K562 (cell line): ENCODE results near the gene OTOG. TPM values are rescaled to one million over a fixed set of nuclear protein-coding genes. Genes with fewer than 3 reads are reported as not detected.

Source experiments
- ATAC-seq: fragments of 200-7000 bp; cut with Tn5 transposase; 3 replicates; pipeline ENCODE4 v1.9.1; 2020; ENCODE audit warnings: moderate library complexity
- BruUV-seq: library from RNA; stranded (reverse); fragments of 400-500 nt; replicated peaks from 2 replicates; lab custom pipeline; 2021; lab: Mats Ljungman, UMichigan
- CTCF ChIA-PET: fragments of 300-600 bp; formaldehyde crosslinking; extraction: SDS; loops from one replicate; lab custom pipeline; 2021; ENCODE audit warnings: low intra/inter-chr PET ratio; lab: Yijun Ruan, JAX
- POLR2A ChIA-PET: fragments of 300-600, 350-650 bp; sonication (Branson Sonifier 250); formaldehyde crosslinking; extraction: SDS; loops from one replicate; lab custom pipeline; 2021; ENCODE audit warnings: antibody characterized with exemption, inconsistent platforms; lab: Yijun Ruan, JAX
- DNase-seq, 4 experiments: peaks; one replicate each; pipeline versions ENCODE4 v3.0.0 to v3.0.0-alpha.2; 2011 to 2018; ENCODE audit warnings: low spot score in 3 of 4, mixed read lengths in 3 of 4; ENCODE audit errors: extremely low read depth in 1 of 4
- FAIRE-seq: peaks from 2 replicates; lab custom pipeline; 2011; peaks lifted over from hg19 to GRCh38; lab: Jason Lieb, UNC
- H2AFZ ChIP-seq: 2 replicates; pipeline ENCODE4 v1.6.0; 2011; ENCODE audit warnings: low read depth, low read length, control low read depth, inconsistent platforms
- H3K27ac ChIP-seq: fragments of 200-600 bp; 3 replicates; pipeline ENCODE4 v1.8.0; 2011; ENCODE audit warnings: low read depth, mild to moderate bottlenecking, control low read depth, inconsistent platforms, low read length, moderate library complexity, mixed read lengths; ENCODE audit errors: extremely low read depth
- H3K27me3 ChIP-seq, 2 experiments: fragments of 300-600 bp in 1 of 2; 2 replicates in 1 of 2; 3 replicates in 1 of 2; pipeline versions ENCODE4 v1.6.0 to v1.8.0; 2011; ENCODE audit warnings: inconsistent platforms in 2 of 2, low read length in 2 of 2, mild to moderate bottlenecking in 1 of 2, mixed read lengths in 1 of 2, moderate library complexity in 1 of 2; ENCODE audit not compliant: control insufficient read depth in 2 of 2, insufficient read depth in 2 of 2
- H3K36me3 ChIP-seq: fragments of 300-600 bp; 3 replicates; pipeline ENCODE4 v1.8.0; 2011; ENCODE audit warnings: mild to moderate bottlenecking, low read length, inconsistent platforms; ENCODE audit not compliant: control insufficient read depth, insufficient read depth
- H3K4me1 ChIP-seq, 2 experiments: fragments of 200-600 bp in 1 of 2; replicated peaks in 1 of 2; 2 replicates in 1 of 2; 3 replicates in 1 of 2; pipeline versions ENCODE4 v1.5.1 to v1.8.0; 2011; ENCODE audit warnings: inconsistent platforms in 2 of 2, low read length in 2 of 2, mild to moderate bottlenecking in 1 of 2, mixed read lengths in 1 of 2, moderate library complexity in 1 of 2; ENCODE audit not compliant: control insufficient read depth in 2 of 2, insufficient read depth in 2 of 2
- H3K4me2 ChIP-seq: 2 replicates; pipeline ENCODE4 v1.6.1; 2011; ENCODE audit warnings: low read length, control low read depth, inconsistent platforms, mixed read lengths; ENCODE audit not compliant: insufficient read depth
- H3K4me3 ChIP-seq: fragments of 200-600 bp; sonication (generic), shearing (Covaris generic); 2 replicates; pipeline ENCODE4 v1.5.1; 2016; ENCODE audit warnings: control low read depth, inconsistent platforms
- H3K79me2 ChIP-seq: fragments of 200-600 bp; 3 replicates; pipeline ENCODE4 v1.8.0; 2011; ENCODE audit warnings: low read length, inconsistent platforms; ENCODE audit not compliant: control insufficient read depth, insufficient read depth
- H3K9ac ChIP-seq, 2 experiments: 2 replicates each; pipeline versions ENCODE4 v1.6.0 to v1.6.1; 2011; ENCODE audit warnings: low read depth in 2 of 2, low read length in 2 of 2, control low read depth in 1 of 2, inconsistent platforms in 1 of 2, mild to moderate bottlenecking in 1 of 2, mixed read lengths in 1 of 2; ENCODE audit not compliant: insufficient read depth in 1 of 2
- H3K9me1 ChIP-seq: one replicate; pipeline ENCODE4 v1.6.0; 2011; ENCODE audit warnings: inconsistent platforms, mild to moderate bottlenecking, low read length, moderate library complexity; ENCODE audit not compliant: control insufficient read depth, insufficient read depth
- H3K9me3 ChIP-seq: replicated peaks from 2 replicates; pipeline ENCODE4 v1.5.1; 2011; ENCODE audit warnings: low read depth, low read length, inconsistent platforms; ENCODE audit not compliant: control insufficient read depth, insufficient read depth
- H4K20me1 ChIP-seq: replicated peaks from 2 replicates; pipeline ENCODE4 v1.6.1; 2011; ENCODE audit warnings: low read length, inconsistent platforms, mixed read lengths; ENCODE audit not compliant: control insufficient read depth, insufficient read depth
- ARNT ChIP-seq, 2 experiments: fragments of 450-650 bp; IDR thresholded peaks; 2 replicates each; pipeline ENCODE4 v1.6.1; 2016; ENCODE audit warnings: mild to moderate bottlenecking in 1 of 2
- GTF2E2 ChIP-seq: fragments of 200-800 bp; sonication (Bioruptor generic); IDR thresholded peaks from 2 replicates; pipeline ENCODE4 v1.6.1; 2016; ENCODE audit warnings: missing genetic modification characterization, missing compliant biosample characterization
- JUND ChIP-seq, 2 experiments: IDR thresholded peaks; 2 replicates in 1 of 2; 3 replicates in 1 of 2; pipeline ENCODE4 v1.6.1; 2011; ENCODE audit warnings: borderline replicate concordance in 2 of 2, low read depth in 2 of 2, low read length in 2 of 2, improper control_type of control experiment in 1 of 2, missing biosample characterization in 1 of 2, missing genetic modification characterization in 1 of 2, missing genetic modification reagents in 1 of 2
- NONO ChIP-seq, 2 experiments: fragments of 200-400 bp in 1 of 2; fragments of 450-650 bp in 1 of 2; formaldehyde crosslinking in 1 of 2; IDR thresholded peaks; 2 replicates each; pipeline ENCODE4 v1.6.1; 2017; ENCODE audit warnings: low read depth in 2 of 2, mild to moderate bottlenecking in 2 of 2, moderate library complexity in 2 of 2, low read length in 1 of 2
- THRB ChIP-seq: fragments of 450-650 bp; formaldehyde crosslinking; conservative IDR thresholded peaks from 2 replicates; pipeline ENCODE4 v1.4.0; 2022; ENCODE audit warnings: mild to moderate bottlenecking, missing genetic modification characterization
- ZNF263 ChIP-seq: sonication (generic); formaldehyde crosslinking; IDR thresholded peaks from 2 replicates; pipeline ENCODE4 v1.8.0; 2022; ENCODE audit warnings: mild to moderate bottlenecking, missing genetic modification reagents, borderline replicate concordance
- WGBS: fragments of 100-300 bp; shearing (Covaris generic); methylation state at CpG from one replicate; pipeline ENCODE4 v1.1.6; 2016; ENCODE audit warnings: low coverage, mixed read lengths; ENCODE audit not compliant: insufficient coverage; ENCODE audit errors: missing lambda C conversion rate; 5-methylcytosine and 5-hydroxymethylcytosine counted together
- in situ Hi-C: fragments of 300-500 bp; cut with MboI; formaldehyde crosslinking; loops from 4 replicates; pipeline ENCODE4 v1.15.0; 2018; ENCODE audit warnings: inconsistent platforms, mixed read lengths
- intact Hi-C: fragments of 100-400 bp; cut with micrococcal nuclease; formaldehyde crosslinking; loops from 2 replicates; pipeline ENCODE4 v1.14.2; 2022
- polyA plus RNA-seq, 8 experiments: library from polyadenylated mRNA; depleted of rRNA in 4 of 8; stranded (reverse) in 5 of 8; unstranded in 3 of 8; fragments of >200 nt; fragmentation: Nextera tagmentation in 2 of 8; fragmentation: Illumina TruSeq in 1 of 8; extraction: Ambion mirVana in 2 of 8; extraction: Trizol in 1 of 8; gene quantifications; 2 replicates each; pipeline versions ENCODE4 v1.2.1 to v1.2.3, GENCODE V29; 2011 to 2014; ENCODE audit warnings: inconsistent platforms in 1 of 8, missing spikeins in 1 of 8
- total RNA-seq, 7 experiments: library from RNA; depleted of rRNA in 6 of 7; stranded (reverse); fragments of >200 nt in 6 of 7; fragmentation: Illumina TruSeq in 2 of 7; extraction: Trizol in 2 of 7; gene quantifications; 2 replicates each; pipeline versions ENCODE4 v1.2.1 to v1.2.3, GENCODE V29; 2011 to 2021; ENCODE audit warnings: low replicate concordance in 1 of 7

Gene OTOG
- total and polyA plus RNA-seq, 9 of the 15 experiments (the other 6 are each of a cell fraction or from before 2014, with no cell fraction given), result not detected

- Histone ChIP-seq H3K4me3 (no peak overlapping the region), H3K9me1 (no peaks in the 10 kb centered on the region), H3K4me1 (no peaks in the 10 kb centered on the region), H3K4me2 (no peak overlapping the region), H3K27ac (no peak overlapping the region), H3K9me3 (no peaks in the 10 kb centered on the region), H3K79me2 (no peaks in the 10 kb centered on the region), H3K9ac (no peak overlapping the region), H2AFZ (no peak overlapping the region), H3K27me3 (peaks cover 6 to 58% of the 10 kb centered on the region in 2 experiments; a peak in 4 of 5 replicates), H4K20me1 (no peaks in the 10 kb centered on the region; the same call in 1 of the 2 replicates), H3K36me3 (no peaks in the 10 kb centered on the region)
- in situ Hi-C loops (no loop called here), intact Hi-C loops (no loop called here)
- 3% methylated on average over 6 of the region's 6 CpGs for WGBS
- ChIA-PET CTCF (no interaction called here), POLR2A (interaction anchor here (0.9 to 1.3 kb wide), 3 partner anchors 9 to 548 kb away, joined by 3 to 4 read pairs (median 3); no protein-coding TSS in a partner anchor)
- no peak for ATAC-seq
- no peak for FAIRE-seq
- TF ChIP-seq NONO (IDR thresholded peaks at IDR 0.05; ENCODE audit: low read depth in 2 of 2, low read length in 1 of 2) (no peak), ZNF263 (CRISPR knock-in tag) (no peak), JUND (IDR thresholded peaks at IDR 0.05; ENCODE audit: borderline replicate concordance, low read depth, low read length) (no peak), JUND (tag; IDR thresholded peaks at IDR 0.05; ENCODE audit: borderline replicate concordance, low read depth, low read length) (no peak), ARNT (IDR thresholded peaks at IDR 0.05) (no peak), THRB (no peak), GTF2E2 (no peak)
- BruUV-seq, result no TSS peak
- DNase-seq, result no peak
Observed at GRCh38 chr11:17506314-17506713, 40.7 kb upstream of the OTOG start.
